Endothelial cell (in vitro differentiated cells): Measurements from ENCODE around the gene AGFG1. TPM values are rescaled to one million over a fixed set of nuclear protein-coding genes. Genes with fewer than 3 reads are reported as not detected.
"Not testable (repeated sequence)": the region's sequence is repeated elsewhere in the genome, so short reads cannot be mapped to it uniquely, and the experiment has no call there.

Source experiments
- DNase-seq: peaks from one replicate; pipeline ENCODE4 v3.0.0; 2021; ENCODE audit warnings: low spot score
- H3K27ac Mint-ChIP-seq: one replicate; pipeline ENCODE4 v1.8.0; 2021; ENCODE audit warnings: mixed read lengths, inconsistent platforms; ENCODE audit not compliant: unreplicated experiment
- H3K27me3 Mint-ChIP-seq: one replicate; pipeline ENCODE4 v1.8.0; 2021; ENCODE audit warnings: mild to moderate bottlenecking, moderate library complexity, mixed read lengths, inconsistent platforms; ENCODE audit not compliant: unreplicated experiment
- H3K36me3 Mint-ChIP-seq: one replicate; pipeline ENCODE4 v1.8.0; 2021; ENCODE audit warnings: mild to moderate bottlenecking, low read depth, mixed read lengths, inconsistent platforms; ENCODE audit not compliant: unreplicated experiment
- H3K4me1 Mint-ChIP-seq: one replicate; pipeline ENCODE4 v1.8.0; 2021; ENCODE audit warnings: mild to moderate bottlenecking, mixed read lengths, inconsistent platforms; ENCODE audit not compliant: unreplicated experiment
- H3K4me3 Mint-ChIP-seq: one replicate; pipeline ENCODE4 v1.8.0; 2021; ENCODE audit warnings: mild to moderate bottlenecking, mixed read lengths, inconsistent platforms; ENCODE audit not compliant: unreplicated experiment
- H3K9me3 Mint-ChIP-seq: one replicate; pipeline ENCODE4 v1.8.0; 2021; ENCODE audit warnings: mixed read lengths, inconsistent platforms; ENCODE audit not compliant: unreplicated experiment
- total RNA-seq: library from RNA; stranded (reverse); fragmentation: NEBNext Ultra II Directional; extraction: Animal tissue kit (Norgen Biotek cat#: 25700); gene quantifications from one replicate; pipeline ENCODE4 v1.2.1, GENCODE V29; 2021; ENCODE audit not compliant: unreplicated experiment
- TF ChIP-seq, protein P1 (sequence below): fragments of 200-600 bp; sonication (generic); IDR thresholded peaks from one replicate; pipeline ENCODE4 v1.5.0; 2021; ENCODE audit warnings: antibody characterized with exemption; ENCODE audit not compliant: unreplicated experiment

The AGFG1 gene
- total RNA-seq, 1 donor from 2014 or later: 70.9 TPM

- TF ChIP-seq, protein P1, sequence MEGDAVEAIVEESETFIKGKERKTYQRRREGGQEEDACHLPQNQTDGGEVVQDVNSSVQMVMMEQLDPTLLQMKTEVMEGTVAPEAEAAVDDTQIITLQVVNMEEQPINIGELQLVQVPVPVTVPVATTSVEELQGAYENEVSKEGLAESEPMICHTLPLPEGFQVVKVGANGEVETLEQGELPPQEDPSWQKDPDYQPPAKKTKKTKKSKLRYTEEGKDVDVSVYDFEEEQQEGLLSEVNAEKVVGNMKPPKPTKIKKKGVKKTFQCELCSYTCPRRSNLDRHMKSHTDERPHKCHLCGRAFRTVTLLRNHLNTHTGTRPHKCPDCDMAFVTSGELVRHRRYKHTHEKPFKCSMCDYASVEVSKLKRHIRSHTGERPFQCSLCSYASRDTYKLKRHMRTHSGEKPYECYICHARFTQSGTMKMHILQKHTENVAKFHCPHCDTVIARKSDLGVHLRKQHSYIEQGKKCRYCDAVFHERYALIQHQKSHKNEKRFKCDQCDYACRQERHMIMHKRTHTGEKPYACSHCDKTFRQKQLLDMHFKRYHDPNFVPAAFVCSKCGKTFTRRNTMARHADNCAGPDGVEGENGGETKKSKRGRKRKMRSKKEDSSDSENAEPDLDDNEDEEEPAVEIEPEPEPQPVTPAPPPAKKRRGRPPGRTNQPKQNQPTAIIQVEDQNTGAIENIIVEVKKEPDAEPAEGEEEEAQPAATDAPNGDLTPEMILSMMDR: no peak
- Mint-ChIP-seq H3K4me1 (no peaks in the 10 kb centered on the region), H3K36me3 (peaks cover 9% of the 10 kb centered on the region), H3K27ac (no peak overlapping the region), H3K4me3 (no peak overlapping the region), H3K27me3 (no peaks in the 10 kb centered on the region), H3K9me3 (no peaks in the 10 kb centered on the region)
- no peak for DNase-seq
Observed at GRCh38 chr2:227528803-227529202, 56.8 kb downstream of the AGFG1 start.

GRCh38 chr2:227529871-227530270, 57.9 kb downstream of the AGFG1 start:
- H3K4me1 Mint-ChIP-seq: no peaks in the 10 kb centered on the region
- H3K9me3 Mint-ChIP-seq: no peaks in the 10 kb centered on the region
- no peak overlapping the region for H3K27ac Mint-ChIP-seq
- TF ChIP-seq, protein P1: no peak
- H3K4me3 Mint-ChIP-seq: no peak overlapping the region
- H3K27me3 Mint-ChIP-seq: no peaks in the 10 kb centered on the region
- no peak for DNase-seq
- peaks cover 9% of the 10 kb centered on the region for H3K36me3 Mint-ChIP-seq

DNA sequence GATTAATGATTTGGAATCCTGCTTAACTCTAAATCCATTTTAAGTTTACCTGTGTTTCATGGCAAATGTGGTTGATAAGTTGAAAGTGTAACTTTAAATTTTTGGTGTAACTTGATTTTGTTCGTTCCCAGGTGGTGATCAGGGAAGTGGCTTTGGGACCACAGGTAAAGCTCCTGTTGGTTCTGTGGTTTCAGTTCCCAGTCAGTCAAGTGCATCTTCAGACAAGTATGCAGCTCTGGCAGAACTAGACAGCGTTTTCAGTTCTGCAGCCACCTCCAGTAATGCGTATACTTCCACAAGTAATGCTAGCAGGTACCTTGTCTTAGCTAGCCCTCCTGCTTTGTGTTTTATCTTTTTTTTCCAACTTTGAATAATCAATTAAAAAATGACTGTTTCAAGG, 62.8 kb downstream of the AGFG1 start:
- DNase-seq: no peak
- no peaks in the 10 kb centered on the region for H3K27me3 Mint-ChIP-seq
- no peak overlapping the region for H3K4me3 Mint-ChIP-seq
- TF ChIP-seq, protein P1: no peak
- peaks cover 16% of the 10 kb centered on the region for H3K36me3 Mint-ChIP-seq
- H3K27ac Mint-ChIP-seq: no peak overlapping the region
- H3K9me3 Mint-ChIP-seq: no peaks in the 10 kb centered on the region
- H3K4me1 Mint-ChIP-seq: no peaks in the 10 kb centered on the region

DNA sequence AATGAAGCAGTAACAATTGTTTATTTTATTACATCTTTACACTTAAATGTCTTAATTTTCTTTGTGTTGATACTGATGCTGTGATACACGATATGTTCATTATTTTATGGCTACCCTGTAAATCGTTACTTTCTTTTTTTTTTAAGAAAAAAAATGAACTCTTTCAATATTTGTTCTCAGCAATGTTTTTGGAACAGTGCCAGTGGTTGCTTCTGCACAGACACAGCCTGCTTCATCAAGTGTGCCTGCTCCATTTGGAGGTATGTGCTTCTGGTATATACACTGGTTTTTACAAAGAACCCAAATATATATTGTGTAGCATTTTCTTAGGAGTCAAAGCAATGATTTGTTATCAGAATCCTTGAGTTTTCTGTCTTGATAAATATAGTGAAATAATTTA, 64.5 kb downstream of the AGFG1 start:
- no peaks in the 10 kb centered on the region for H3K4me1 Mint-ChIP-seq
- no peak overlapping the region for H3K27ac Mint-ChIP-seq
- H3K4me3 Mint-ChIP-seq: no peak overlapping the region
- peaks cover 7% of the 10 kb centered on the region for H3K9me3 Mint-ChIP-seq
- TF ChIP-seq, protein P1: no peak
- H3K36me3 Mint-ChIP-seq: peaks cover 31% of the 10 kb centered on the region
- no peaks in the 10 kb centered on the region for H3K27me3 Mint-ChIP-seq
- no peak for DNase-seq

DNA sequence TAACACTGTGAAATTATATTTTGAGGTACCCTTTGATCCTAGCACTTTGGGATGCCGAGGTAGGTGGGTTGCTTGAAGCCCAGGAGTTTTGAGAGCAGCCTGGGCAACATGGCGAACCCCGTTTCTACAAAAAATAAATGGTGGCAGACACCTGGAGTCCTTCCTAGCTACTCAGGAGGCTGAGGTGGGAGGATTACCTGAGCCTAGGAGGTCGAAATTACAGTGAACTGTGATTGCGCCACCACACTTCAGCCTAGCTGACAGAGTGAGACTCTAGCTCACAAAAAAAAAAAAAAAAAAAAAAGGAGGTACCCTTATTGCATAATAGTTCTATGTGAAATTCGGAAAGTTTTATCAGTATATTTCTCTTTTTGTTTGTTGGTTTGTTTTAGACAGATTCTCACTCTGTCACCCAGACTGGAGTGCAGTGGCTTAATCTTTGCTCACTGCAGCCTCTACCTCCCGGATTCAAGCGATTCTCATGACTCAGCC, 67.6 kb downstream of the AGFG1 start:
- H3K4me1 Mint-ChIP-seq: no peaks in the 10 kb centered on the region
- H3K36me3 Mint-ChIP-seq: peaks cover 52% of the 10 kb centered on the region
- peaks cover 7% of the 10 kb centered on the region for H3K9me3 Mint-ChIP-seq
- no peak for DNase-seq
- H3K27me3 Mint-ChIP-seq: peaks cover 2% of the 10 kb centered on the region
- no peak overlapping the region for H3K4me3 Mint-ChIP-seq
- TF ChIP-seq, protein P1: no peak
- no peak overlapping the region for H3K27ac Mint-ChIP-seq

DNA sequence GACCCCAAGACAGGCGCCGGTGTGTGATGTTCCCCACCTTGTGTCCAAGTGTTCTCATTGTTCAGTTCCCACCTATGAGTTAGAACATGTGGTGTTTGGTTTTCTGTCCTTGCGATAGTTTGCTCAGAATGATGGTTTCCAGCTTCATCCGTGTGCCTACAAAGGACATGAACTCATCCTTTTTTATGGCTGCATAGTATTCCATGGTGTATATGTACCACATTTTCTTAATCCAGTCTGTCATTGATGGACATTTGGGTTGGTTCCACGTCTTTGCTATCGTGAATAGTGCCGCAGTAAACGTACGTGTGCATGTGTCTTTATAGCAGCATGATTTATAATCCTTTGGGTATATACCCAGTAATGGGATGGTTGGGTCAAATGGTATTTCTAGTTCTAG, 68.4 kb downstream of the AGFG1 start:
- not testable (repeated sequence) for H3K27me3 Mint-ChIP-seq, H3K9me3 Mint-ChIP-seq, DNase-seq, H3K27ac Mint-ChIP-seq, H3K4me1 Mint-ChIP-seq
- peak overlapping the region; percentile 54 for H3K4me3 Mint-ChIP-seq
- H3K36me3 Mint-ChIP-seq: peaks cover 60% of the 10 kb centered on the region
